Mucosa of descending colon (tissue), 3 donors: ENCODE measurements around the gene CD36. TPM values are rescaled to one million over a fixed set of nuclear protein-coding genes. Genes with fewer than 3 reads are reported as not detected.
A peak's percentile ranks its signal among the peaks of the same experiment; 100 is the strongest.

Experiments
- ATAC-seq: fragments of 200-7000 bp; cut with Tn5 transposase; one replicate; pipeline ENCODE4 v1.9.1; 2020; ENCODE audit warnings: mild to moderate bottlenecking, moderate library complexity
- DNase-seq, 3 donors: peaks; one replicate each; pipeline ENCODE4 v3.0.0-alpha.2; 2020
- H3K36me3 ChIP-seq: fragments of 200-600 bp; one replicate; pipeline ENCODE4 v1.8.0; 2021; ENCODE audit warnings: low read depth, mild to moderate bottlenecking
- H3K4me1 ChIP-seq: fragments of 200-600 bp; one replicate; pipeline ENCODE4 v1.8.0; 2021; ENCODE audit warnings: low read depth, mild to moderate bottlenecking
- H3K4me3 ChIP-seq: fragments of 200-600 bp; one replicate; pipeline ENCODE4 v1.8.0; 2021; ENCODE audit warnings: mild to moderate bottlenecking
- H3K9me3 ChIP-seq: fragments of 200-600 bp; one replicate; pipeline ENCODE4 v1.8.0; 2021; ENCODE audit warnings: mild to moderate bottlenecking
- CTCF ChIP-seq: fragments of 200-600 bp; IDR thresholded peaks from one replicate; pipeline ENCODE4 v1.8.0; 2022; ENCODE audit warnings: antibody characterized with exemption, mild to moderate bottlenecking
- intact Hi-C, 2 donors: fragments of 100-400 bp; cut with DNase I in 1 of 2; cut with micrococcal nuclease in 1 of 2; formaldehyde crosslinking; loops; one replicate each; pipeline versions ENCODE4 v1.11.0 to v1.11.1; 2022; cut with DNase I, micrococcal nuclease
- total RNA-seq, 3 donors: library from RNA; stranded (reverse); fragmentation: NEBNext Ultra II Directional in 2 of 3; extraction: Animal tissue kit (Norgen Biotek cat#: 25700) in 2 of 3; gene quantifications; one replicate each; pipeline versions ENCODE4 v1.2.1 to v1.2.4, GENCODE V29; 2021 to 2023
- donor health status: DM: no; HTN: no; CAD: no; lungs with moderate emphysema.
- donor health status: DM: no; HTN: no; CAD: no.
- donor health status: DM: no; HTN: yes; CAD: no.

The CD36 gene
- total RNA-seq, 3 donors from 2014 or later = 18.4 to 34.4 (median 25.0) TPM

GRCh38 chr7:80679921-80680907, 41.8 kb downstream of the CD36 start:
- no peak for TF ChIP-seq CTCF
- H3K36me3 ChIP-seq = no peaks in the 10 kb centered on the region
- no peak for DNase-seq
- peak; percentile 29 for ATAC-seq
- H3K4me1 ChIP-seq = no peaks in the 10 kb centered on the region
- no peaks in the 10 kb centered on the region for H3K9me3 ChIP-seq
- H3K4me3 ChIP-seq = no peak overlapping the region
- intact Hi-C loops = no loop called here

GRCh38 chr7:80681272-80681885, 42.9 kb downstream of the CD36 start:
- intact Hi-C loops = no loop called here
- ATAC-seq (peak; percentile 66), DNase-seq (peak in 1 of 3 donors; percentile 19)
- Histone ChIP-seq H3K4me1 (no peaks in the 10 kb centered on the region), H3K36me3 (no peaks in the 10 kb centered on the region), H3K4me3 (no peak overlapping the region), H3K9me3 (no peaks in the 10 kb centered on the region)
- no peak for TF ChIP-seq CTCF

- no peaks in the 10 kb centered on the region for H3K36me3 ChIP-seq
- no peak for ATAC-seq
- no peaks in the 10 kb centered on the region for H3K4me1 ChIP-seq
- intact Hi-C loops = no loop called here
- no peak overlapping the region for H3K4me3 ChIP-seq
- H3K9me3 ChIP-seq = no peaks in the 10 kb centered on the region
- DNase-seq = no peak
- no peak for TF ChIP-seq CTCF
These were observed 44.3 kb downstream of the CD36 start for GRCh38 chr7:80682744-80683143.

- H3K36me3 ChIP-seq = no peaks in the 10 kb centered on the region
- intact Hi-C loops = no loop called here
- ATAC-seq (no peak), DNase-seq (no peak)
- no peak overlapping the region for H3K4me3 ChIP-seq
- no peak for TF ChIP-seq CTCF
- no peaks in the 10 kb centered on the region for H3K9me3 ChIP-seq
- H3K4me1 ChIP-seq = no peaks in the 10 kb centered on the region
These were observed 48.1 kb downstream of the CD36 start for GRCh38 chr7:80686576-80686975.

GRCh38 chr7:80699045-80699638, 60.7 kb downstream of the CD36 start:
- peak; percentile 14 for TF ChIP-seq CTCF
- no peak for DNase-seq
- no peaks in the 10 kb centered on the region for H3K4me1 ChIP-seq
- no peaks in the 10 kb centered on the region for H3K36me3 ChIP-seq
- ATAC-seq = peak; percentile 51
- no peak overlapping the region for H3K4me3 ChIP-seq
- intact Hi-C loops = loop anchor here (5.0 kb wide), 2 partner anchors 758 to 773 kb away; no protein-coding TSS in a partner anchor
- no peaks in the 10 kb centered on the region for H3K9me3 ChIP-seq
